ENCODE results near the gene ZNF326.
"Not testable (repeated sequence)": the region's sequence is repeated elsewhere in the genome, so short reads cannot be mapped to it uniquely, and the experiment has no call there.

The ZNF326 gene

DNA sequence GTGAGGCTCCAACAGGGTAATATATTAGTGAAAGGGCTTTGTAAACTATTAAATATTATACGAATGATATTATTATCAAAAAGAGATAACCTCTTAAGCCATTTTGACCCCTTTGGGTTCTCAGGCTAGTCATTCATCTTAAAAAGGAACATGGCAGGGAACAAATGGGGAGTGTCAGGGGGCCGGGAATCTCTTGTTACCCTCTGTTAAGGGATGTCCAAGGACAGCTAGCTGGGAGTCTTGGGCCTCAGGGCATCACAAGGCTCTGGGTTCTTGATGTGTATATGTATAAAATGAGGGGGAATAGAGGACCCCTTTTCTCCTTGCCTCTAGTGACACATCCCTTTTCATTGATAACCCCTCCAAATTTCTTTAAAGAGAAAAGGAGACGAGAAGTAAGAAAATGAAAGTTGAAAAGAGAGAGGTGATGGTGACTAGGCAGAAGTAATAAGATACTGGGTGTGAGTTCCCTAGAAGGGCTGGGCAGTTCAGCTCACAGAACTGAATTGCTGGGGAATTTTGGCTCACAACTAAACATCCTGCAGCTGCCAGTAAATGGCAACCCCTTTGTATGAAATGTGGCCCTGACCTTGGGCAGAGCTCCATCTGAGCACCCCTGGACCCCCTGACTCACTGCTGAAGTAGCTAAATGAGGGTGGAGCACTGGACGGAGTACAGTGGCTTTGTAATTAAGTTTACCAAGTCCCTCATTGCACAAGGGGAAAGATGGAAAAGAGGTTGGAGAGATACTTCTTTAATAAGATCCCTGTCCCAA lies 20.0 kb upstream of the ZNF326 start:
- DNase-seq (ENCODE audit: low spot score) = no peak
- in situ Hi-C loops (cut with MboI; ENCODE audit: low pct_unique_long_range_greater_than_20kb, low sequenced_read_pairs, unreplicated experiment) = loop anchor here (25.0 kb wide), 1 partner anchor 338 kb away; the partner anchor contains the start of gene LRRC8C
- TF ChIP-seq, protein P1, sequence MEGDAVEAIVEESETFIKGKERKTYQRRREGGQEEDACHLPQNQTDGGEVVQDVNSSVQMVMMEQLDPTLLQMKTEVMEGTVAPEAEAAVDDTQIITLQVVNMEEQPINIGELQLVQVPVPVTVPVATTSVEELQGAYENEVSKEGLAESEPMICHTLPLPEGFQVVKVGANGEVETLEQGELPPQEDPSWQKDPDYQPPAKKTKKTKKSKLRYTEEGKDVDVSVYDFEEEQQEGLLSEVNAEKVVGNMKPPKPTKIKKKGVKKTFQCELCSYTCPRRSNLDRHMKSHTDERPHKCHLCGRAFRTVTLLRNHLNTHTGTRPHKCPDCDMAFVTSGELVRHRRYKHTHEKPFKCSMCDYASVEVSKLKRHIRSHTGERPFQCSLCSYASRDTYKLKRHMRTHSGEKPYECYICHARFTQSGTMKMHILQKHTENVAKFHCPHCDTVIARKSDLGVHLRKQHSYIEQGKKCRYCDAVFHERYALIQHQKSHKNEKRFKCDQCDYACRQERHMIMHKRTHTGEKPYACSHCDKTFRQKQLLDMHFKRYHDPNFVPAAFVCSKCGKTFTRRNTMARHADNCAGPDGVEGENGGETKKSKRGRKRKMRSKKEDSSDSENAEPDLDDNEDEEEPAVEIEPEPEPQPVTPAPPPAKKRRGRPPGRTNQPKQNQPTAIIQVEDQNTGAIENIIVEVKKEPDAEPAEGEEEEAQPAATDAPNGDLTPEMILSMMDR (IDR thresholded peaks at IDR 0.05; ENCODE audit: extremely low read depth, insufficient read depth, missing control alignments) = no peak

DNA sequence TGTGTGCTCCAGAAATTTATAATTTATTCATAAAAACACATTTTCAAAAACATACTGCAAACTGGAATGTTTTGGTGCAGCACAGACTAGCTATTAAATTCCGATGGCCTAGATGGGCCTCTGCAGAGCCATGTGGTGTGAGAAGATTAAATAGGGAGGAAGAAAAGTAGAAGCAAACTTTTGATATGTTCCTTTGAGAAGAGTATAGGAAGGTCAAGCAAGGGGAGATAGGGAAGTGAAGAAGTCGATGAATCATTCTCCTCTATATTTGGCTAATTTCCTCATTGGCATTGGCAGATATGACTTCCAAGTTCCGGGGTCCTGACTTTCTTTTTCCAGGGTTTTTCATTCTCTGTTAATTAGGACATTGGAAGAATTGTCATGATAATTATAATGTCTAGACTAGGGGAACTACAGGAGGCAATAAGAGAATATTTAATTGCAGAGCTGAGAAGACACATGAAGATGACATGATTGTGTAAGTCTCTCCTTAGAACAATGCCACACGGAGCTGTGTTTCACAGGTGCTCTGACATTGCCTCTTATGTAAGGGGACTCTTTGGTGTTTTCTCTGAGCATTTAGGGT lies 19.3 kb upstream of the ZNF326 start:
- no peak for DNase-seq (ENCODE audit: low spot score)
- in situ Hi-C loops (cut with MboI; ENCODE audit: low pct_unique_long_range_greater_than_20kb, low sequenced_read_pairs, unreplicated experiment) = loop anchor here (25.0 kb wide), 1 partner anchor 338 kb away; the partner anchor contains the start of gene LRRC8C
- TF ChIP-seq, protein P1 (IDR thresholded peaks at IDR 0.05; ENCODE audit: extremely low read depth, insufficient read depth, missing control alignments) = no peak

DNA sequence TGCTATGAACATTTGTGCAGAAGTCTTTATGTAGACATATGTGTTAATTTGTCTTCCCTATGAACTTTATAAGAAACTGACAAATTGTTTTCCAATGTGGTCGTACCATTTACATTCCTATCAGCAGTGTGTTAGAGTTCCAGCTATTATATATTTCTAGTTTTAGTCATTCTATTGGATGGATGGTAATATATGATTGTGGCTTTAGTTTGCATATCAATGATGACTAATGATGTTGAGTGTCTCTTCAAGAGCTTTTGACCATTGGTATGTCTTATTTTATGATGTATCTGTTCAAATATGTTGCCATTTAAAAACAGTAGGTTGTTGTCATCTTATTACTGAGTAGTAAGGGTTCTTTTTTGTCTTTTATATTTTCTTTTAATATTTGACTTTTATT lies 16.2 kb upstream of the ZNF326 start:
- DNase-seq (ENCODE audit: low spot score) = no peak
- in situ Hi-C loops (cut with MboI; ENCODE audit: low pct_unique_long_range_greater_than_20kb, low sequenced_read_pairs, unreplicated experiment) = loop anchor here (25.0 kb wide), 1 partner anchor 341 kb away; the partner anchor contains the start of gene LRRC8C
- TF ChIP-seq, protein P1 (IDR thresholded peaks at IDR 0.05; ENCODE audit: extremely low read depth, insufficient read depth, missing control alignments) = no peak

DNA sequence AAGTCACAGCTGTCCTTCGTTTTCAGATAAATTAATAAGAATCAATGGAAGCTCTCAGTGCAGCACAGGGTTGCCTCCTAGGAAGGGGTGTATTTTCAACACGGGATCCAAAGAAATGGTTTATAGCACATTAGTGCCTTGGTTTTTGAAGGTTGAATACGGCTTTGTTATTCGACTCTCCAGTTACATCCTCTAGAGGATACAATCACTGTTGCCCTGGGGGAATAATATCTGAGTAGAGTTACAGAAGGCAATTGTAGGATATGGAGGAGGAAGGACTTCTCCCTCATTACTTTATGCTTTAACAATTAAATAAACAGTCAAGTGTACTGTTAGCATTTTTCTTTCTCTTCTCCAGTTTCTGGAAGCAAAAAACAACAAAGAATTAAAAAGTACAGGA lies 14.3 kb upstream of the ZNF326 start:
- TF ChIP-seq, protein P1 (IDR thresholded peaks at IDR 0.05; ENCODE audit: extremely low read depth, insufficient read depth, missing control alignments) = no peak
- DNase-seq (ENCODE audit: low spot score) = no peak
- in situ Hi-C loops (cut with MboI; ENCODE audit: low pct_unique_long_range_greater_than_20kb, low sequenced_read_pairs, unreplicated experiment) = loop anchor here (25.0 kb wide), 1 partner anchor 343 kb away; the partner anchor contains the start of gene LRRC8C

DNA sequence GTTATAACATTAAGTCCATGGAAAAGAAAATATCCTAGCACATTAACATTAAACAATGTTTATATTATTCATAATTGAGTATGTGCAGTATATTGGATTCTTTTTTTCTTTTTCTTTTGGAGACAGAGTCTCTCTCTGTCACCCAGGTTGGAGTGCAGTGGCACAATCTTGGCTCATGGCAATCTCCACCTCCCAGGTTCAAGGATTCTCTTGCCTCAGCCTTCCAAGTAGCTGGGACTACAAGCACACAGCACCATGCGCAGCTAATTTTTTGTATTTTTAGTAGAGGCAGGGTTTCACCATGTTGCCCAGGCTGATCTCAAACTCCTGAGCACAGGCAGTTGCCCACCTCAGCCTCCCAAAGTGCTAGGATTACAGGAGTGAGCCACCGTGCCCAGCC lies 12.1 kb upstream of the ZNF326 start:
- not testable (repeated sequence) for DNase-seq (ENCODE audit: low spot score)
- in situ Hi-C loops (cut with MboI; ENCODE audit: low pct_unique_long_range_greater_than_20kb, low sequenced_read_pairs, unreplicated experiment) = loop anchor here (25.0 kb wide), 1 partner anchor 346 kb away; the partner anchor contains the start of gene LRRC8C

DNA sequence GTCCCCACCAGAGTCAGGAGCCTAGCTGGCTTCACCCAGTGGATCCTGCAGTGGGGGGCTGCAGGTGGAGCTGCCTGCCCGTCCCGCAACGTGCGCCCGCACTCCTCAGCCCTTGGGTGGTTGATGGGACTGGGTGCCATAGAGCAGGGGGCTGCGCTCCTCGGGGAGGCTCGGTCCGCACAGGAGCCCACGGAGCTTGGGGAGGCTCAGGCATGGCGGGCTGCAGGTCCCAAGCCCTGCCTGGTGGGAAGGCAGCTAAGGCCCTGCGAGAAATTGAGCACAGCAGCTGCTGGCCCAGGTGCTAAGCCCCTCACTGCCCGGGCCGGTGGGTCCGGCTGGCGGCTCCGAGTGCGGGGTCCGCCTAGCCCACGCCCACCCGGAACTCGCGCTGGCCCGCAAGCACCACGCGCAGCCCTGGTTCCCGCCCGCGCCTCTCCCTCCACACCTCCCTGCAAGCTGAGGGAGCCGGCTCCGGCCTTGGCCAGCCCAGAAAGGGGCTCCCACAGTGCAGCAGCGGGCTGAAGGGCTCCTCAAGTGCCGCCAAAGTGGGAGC lies 10.3 kb upstream of the ZNF326 start:
- in situ Hi-C loops (cut with MboI; ENCODE audit: low pct_unique_long_range_greater_than_20kb, low sequenced_read_pairs, unreplicated experiment) = loop anchor here (25.0 kb wide), 1 partner anchor 347 kb away; the partner anchor contains the start of gene LRRC8C
- DNase-seq (ENCODE audit: low spot score) = not testable (repeated sequence)

DNA sequence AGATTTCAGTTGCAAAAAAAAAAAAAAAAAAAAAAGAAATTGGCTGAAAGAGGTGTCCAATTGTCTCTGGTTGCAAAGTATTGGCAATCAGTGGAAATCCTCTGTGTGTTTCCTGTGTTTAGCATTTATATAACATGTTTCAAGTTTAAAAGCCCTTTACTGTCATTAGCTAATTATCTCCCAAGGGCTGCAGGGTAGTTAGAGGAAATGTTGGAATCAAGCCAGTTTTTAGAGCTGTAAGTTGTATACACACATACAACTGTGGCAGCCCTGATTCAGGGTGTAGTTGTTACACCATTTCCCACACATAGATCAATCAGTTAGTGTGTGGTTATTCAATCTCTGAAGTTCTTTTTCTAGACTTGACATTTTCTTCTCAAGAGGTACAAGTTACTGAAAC lies 8.9 kb upstream of the ZNF326 start:
- in situ Hi-C loops (cut with MboI; ENCODE audit: low pct_unique_long_range_greater_than_20kb, low sequenced_read_pairs, unreplicated experiment) = loop anchor here (25.0 kb wide), 1 partner anchor 349 kb away; the partner anchor contains the start of gene LRRC8C
- TF ChIP-seq, protein P1 (IDR thresholded peaks at IDR 0.05; ENCODE audit: extremely low read depth, insufficient read depth, missing control alignments) = no peak
- DNase-seq (ENCODE audit: low spot score) = no peak
